ENCODE measurements around the gene CBX8.

The CBX8 gene

GRCh38 chr17:79834565-79835469 lies 37.9 kb upstream of the CBX8 start:
- no peak for DNase-seq

GRCh38 chr17:79833744-79834564 lies 37.1 kb upstream of the CBX8 start:
- no peak for DNase-seq

- no peak for DNase-seq
Measured at GRCh38 chr17:79833110-79833450, 36.2 kb upstream of the CBX8 start.

GRCh38 chr17:79832218-79833109 lies 35.6 kb upstream of the CBX8 start:
- DNase-seq: no peak

GRCh38 chr17:79831265-79832217 lies 34.7 kb upstream of the CBX8 start:
- DNase-seq: no peak

- no peak for DNase-seq
Measured at GRCh38 chr17:79830763-79831264, 33.9 kb upstream of the CBX8 start.

GRCh38 chr17:79830303-79830702 lies 33.4 kb upstream of the CBX8 start:
- no peak for DNase-seq

- no peak for DNase-seq
Measured at GRCh38 chr17:79829457-79829856, 32.6 kb upstream of the CBX8 start.

GRCh38 chr17:79829004-79829403 lies 32.1 kb upstream of the CBX8 start:
- no peak for DNase-seq

GRCh38 chr17:79826841-79827578 lies 30.1 kb upstream of the CBX8 start:
- no peak for DNase-seq

- no peak for DNase-seq
Measured at GRCh38 chr17:79826204-79826680, 29.4 kb upstream of the CBX8 start.

- DNase-seq: no peak
Measured at GRCh38 chr17:79825580-79825921, 28.7 kb upstream of the CBX8 start.

- DNase-seq: no peak
Measured at GRCh38 chr17:79824893-79825579, 28.2 kb upstream of the CBX8 start.

GRCh38 chr17:79824234-79824633 lies 27.4 kb upstream of the CBX8 start:
- DNase-seq: no peak

GRCh38 chr17:79822583-79823124 lies 25.8 kb upstream of the CBX8 start:
- no peak for DNase-seq

- no peak for DNase-seq
Measured at GRCh38 chr17:79821331-79822095, 24.6 kb upstream of the CBX8 start.

GRCh38 chr17:79820959-79821330 lies 24.1 kb upstream of the CBX8 start:
- DNase-seq: no peak

GRCh38 chr17:79819534-79820276 lies 22.8 kb upstream of the CBX8 start:
- no peak for DNase-seq
